Esophagus (tissue), 2 donors: ENCODE data around the gene IFIT1B. TPM values are rescaled to one million over a fixed set of nuclear protein-coding genes. Genes with fewer than 3 reads are reported as not detected.
"Not testable (repeated sequence)": the region's sequence is repeated elsewhere in the genome, so short reads cannot be mapped to it uniquely, and the experiment has no call there.

Experiments used
- H3K27ac ChIP-seq, 2 donors: one replicate each; pipeline ENCODE4 v1.5.1; 2013; ENCODE audit warnings: low read depth in 2 of 2, mild to moderate bottlenecking in 2 of 2, inconsistent platforms in 1 of 2, low read length in 1 of 2, moderate library complexity in 1 of 2
- H3K27me3 ChIP-seq, 2 donors: one replicate each; pipeline ENCODE4 v1.6.1; 2013; ENCODE audit warnings: low read length in 2 of 2, control low read depth in 1 of 2, mild to moderate bottlenecking in 1 of 2; ENCODE audit not compliant: insufficient read depth in 2 of 2, control insufficient read depth in 1 of 2
- H3K36me3 ChIP-seq, 2 donors: one replicate each; pipeline ENCODE4 v1.6.1; 2013; ENCODE audit warnings: low read length in 1 of 2; ENCODE audit not compliant: control insufficient read depth in 2 of 2, insufficient read depth in 2 of 2
- H3K4me1 ChIP-seq, 2 donors: one replicate each; pipeline ENCODE4 v1.6.1; 2013; ENCODE audit warnings: low read length in 1 of 2; ENCODE audit not compliant: control insufficient read depth in 2 of 2, insufficient read depth in 2 of 2
- H3K4me3 ChIP-seq, 2 donors: one replicate each; pipeline ENCODE4 v1.5.1; 2013; ENCODE audit warnings: low read length in 2 of 2, mild to moderate bottlenecking in 2 of 2, low read depth in 1 of 2, moderate library complexity in 1 of 2
- H3K9me3 ChIP-seq, 2 donors: one replicate each; pipeline ENCODE4 v1.6.1; 2013; ENCODE audit warnings: mild to moderate bottlenecking in 2 of 2, low read depth in 1 of 2, low read length in 1 of 2, moderate library complexity in 1 of 2; ENCODE audit not compliant: control insufficient read depth in 2 of 2, insufficient read depth in 1 of 2
- WGBS, 2 donors: extraction: QIAGEN DNeasy Blood & Tissue Kit; methylation state at CpG; one replicate each; pipeline ENCODE4 v1.1.7; 2013; 5-methylcytosine and 5-hydroxymethylcytosine counted together
- polyA plus RNA-seq, 2 donors: library from polyadenylated mRNA; stranded (reverse); fragments of 200-250 nt; gene quantifications; one replicate each; pipeline ENCODE4 v1.2.3, GENCODE V29; 2013
- donor health status: healthy with polysubstance abuse.
- donor health status: Bipolar disorder and iron deficiency.

Gene IFIT1B
- polyA plus RNA-seq, 2 donors, result not detected

DNA sequence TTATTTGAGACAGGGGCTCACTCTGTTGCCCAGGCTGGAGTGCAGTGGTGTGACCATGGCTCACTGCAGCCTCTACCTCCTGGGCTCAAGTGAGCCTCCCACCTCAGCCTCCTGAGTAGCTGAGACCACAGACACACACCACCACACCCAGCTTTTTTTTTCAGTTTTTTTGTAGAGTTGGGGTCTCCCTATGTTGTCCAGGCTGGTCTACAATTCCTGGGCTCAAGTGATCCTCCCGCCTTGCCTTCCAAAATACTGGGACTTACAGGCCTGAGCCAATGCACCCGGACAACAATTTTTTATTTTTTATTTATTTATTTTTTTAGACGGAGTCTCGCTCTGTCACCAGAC lies 13.3 kb downstream of the IFIT1B start:
- not testable (repeated sequence) for H3K4me1 ChIP-seq, H3K9me3 ChIP-seq, H3K36me3 ChIP-seq, H3K27me3 ChIP-seq, H3K27ac ChIP-seq, H3K4me3 ChIP-seq
- WGBS, 2 donors, result 94 to 98% methylated on average over 4 of the region's 4 CpGs

DNA sequence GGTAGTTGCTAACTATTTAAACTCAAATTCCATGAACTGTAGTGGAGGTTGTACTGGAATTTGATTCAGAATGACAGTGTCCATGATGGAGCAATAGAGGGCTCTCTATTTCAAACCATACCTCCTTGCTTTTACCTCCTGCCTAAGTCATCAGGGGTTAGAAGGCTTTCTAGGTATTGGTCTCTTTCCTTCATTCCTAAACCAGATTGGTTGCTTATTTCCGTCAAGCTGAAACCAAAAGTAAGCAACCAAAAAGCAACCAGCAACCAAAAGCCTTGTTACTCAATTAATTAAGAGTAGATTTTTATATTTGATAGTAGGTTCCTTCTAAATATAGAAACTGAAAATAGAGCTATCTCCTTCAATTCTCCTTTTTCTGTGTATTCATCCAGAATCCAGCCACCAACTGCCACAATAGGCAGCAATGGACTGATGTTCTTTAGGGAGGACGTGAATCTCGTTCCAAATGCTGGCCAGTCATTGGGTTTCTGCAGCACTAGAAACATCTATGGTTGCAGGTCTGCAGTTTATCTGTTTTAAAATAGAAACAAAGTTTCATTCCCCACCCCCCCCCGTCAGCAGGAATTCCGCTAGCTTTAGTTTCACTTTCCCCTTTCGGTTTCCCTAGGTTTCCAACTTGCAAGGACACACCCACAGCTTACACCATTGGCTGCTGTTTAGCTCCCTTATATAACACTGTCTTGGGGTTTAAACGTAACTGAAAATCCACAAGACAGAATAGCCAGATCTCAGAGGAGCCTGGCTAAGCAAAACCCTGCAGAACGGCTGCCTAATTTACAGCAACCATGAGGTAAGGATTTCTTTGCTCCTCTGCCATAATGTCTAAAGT lies 14.3 kb downstream of the IFIT1B start, which contains the start of gene IFIT1:
IFIT1 (plus strand) TSS at position 717 of the 850 bp plus-strand sequence; CDS start at position 807, 90 bp downstream.
- H3K4me1 ChIP-seq, result no peaks in the 10 kb centered on the region
- peak within 1 kb of the TSS; percentile 56 to 79 for H3K4me3 ChIP-seq
- H3K36me3 ChIP-seq, result no peaks in the 10 kb centered on the region
- peak within 1 kb of the TSS; percentile 81 to 86 for H3K27ac ChIP-seq
- no peaks in the 10 kb centered on the region for H3K27me3 ChIP-seq
- H3K9me3 ChIP-seq, result no peaks in the 10 kb centered on the region
- 1% methylated on average over 8 of the region's 8 CpGs for WGBS, 2 donors

DNA sequence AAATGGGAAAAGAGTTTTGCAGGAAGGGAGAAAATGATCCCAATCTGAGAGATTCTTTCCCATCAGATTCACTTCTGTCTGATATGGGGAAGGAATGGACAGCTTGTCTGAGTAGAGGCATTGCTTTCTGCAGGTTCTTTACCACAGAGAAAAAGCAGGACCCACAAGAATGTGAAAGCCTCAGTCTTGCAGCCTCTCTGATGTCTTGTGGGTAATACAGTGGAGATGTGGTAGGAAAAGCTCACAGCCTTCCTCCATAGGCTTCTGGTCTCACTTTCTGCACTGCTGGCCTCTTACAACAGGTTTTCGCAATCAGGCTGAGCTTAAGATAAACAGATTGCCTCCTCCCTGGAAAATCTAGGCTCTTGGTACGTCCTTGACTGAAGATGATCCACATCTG lies 15.1 kb downstream of the IFIT1B start:
- no peaks in the 10 kb centered on the region for H3K4me1 ChIP-seq
- H3K27ac ChIP-seq, result peak overlapping the region; percentile 47 to 58
- H3K36me3 ChIP-seq, result no peaks in the 10 kb centered on the region
- H3K27me3 ChIP-seq, result no peaks in the 10 kb centered on the region
- peak overlapping the region in 1 of 2 donors; percentile 79 for H3K4me3 ChIP-seq
- no peaks in the 10 kb centered on the region for H3K9me3 ChIP-seq
- 10 to 25% methylated on average over 2 of the region's 2 CpGs for WGBS, 2 donors

DNA sequence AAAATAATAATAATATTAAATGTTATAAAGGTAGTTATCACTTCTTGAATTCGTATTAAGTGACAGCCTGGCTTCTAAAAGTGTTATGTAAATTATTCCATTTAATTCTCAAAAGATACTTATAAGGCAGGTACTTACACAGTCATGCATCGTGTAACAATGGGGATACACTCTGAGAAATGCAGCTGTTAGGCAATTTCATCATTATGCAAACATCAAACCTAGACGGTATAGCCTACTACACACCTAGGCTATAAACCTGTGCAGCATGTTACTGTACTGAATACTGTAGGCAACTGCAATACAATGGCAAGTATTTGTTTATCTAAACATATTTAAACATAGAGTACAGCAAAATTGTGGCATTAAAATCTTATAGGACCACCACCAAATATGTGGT lies 16.0 kb downstream of the IFIT1B start:
- Histone ChIP-seq H3K4me3 (no peak overlapping the region), H3K27me3 (no peaks in the 10 kb centered on the region), H3K4me1 (no peaks in the 10 kb centered on the region), H3K9me3 (no peaks in the 10 kb centered on the region), H3K36me3 (no peaks in the 10 kb centered on the region), H3K27ac (no peak overlapping the region)
- 26 to 32% methylated on average over 3 of the region's 3 CpGs for WGBS, 2 donors

DNA sequence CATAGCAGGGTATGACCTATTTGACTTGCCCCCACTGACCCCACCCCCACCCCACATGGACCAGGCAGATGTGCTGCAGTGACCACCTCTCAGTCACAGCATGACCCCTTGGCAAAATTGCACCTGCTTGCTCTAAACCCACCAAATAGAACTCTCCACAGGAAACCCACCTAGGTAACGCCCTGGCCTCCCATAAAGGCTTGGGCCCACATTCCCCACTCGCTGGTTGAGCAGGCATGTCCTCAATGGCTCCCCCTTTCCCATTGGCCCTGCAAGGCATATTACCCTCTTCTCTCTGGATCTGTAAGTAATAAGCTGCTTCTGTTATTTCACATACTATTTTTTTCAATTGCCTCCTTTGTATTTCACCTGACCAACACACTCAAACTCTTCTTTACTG lies 17.3 kb downstream of the IFIT1B start:
- no peaks in the 10 kb centered on the region for H3K36me3 ChIP-seq
- 93 to 96% methylated on average over 2 of the region's 2 CpGs for WGBS, 2 donors
- no peak overlapping the region for H3K27ac ChIP-seq
- H3K9me3 ChIP-seq, result no peaks in the 10 kb centered on the region
- no peak overlapping the region for H3K4me3 ChIP-seq
- no peaks in the 10 kb centered on the region for H3K4me1 ChIP-seq
- H3K27me3 ChIP-seq, result no peaks in the 10 kb centered on the region

DNA sequence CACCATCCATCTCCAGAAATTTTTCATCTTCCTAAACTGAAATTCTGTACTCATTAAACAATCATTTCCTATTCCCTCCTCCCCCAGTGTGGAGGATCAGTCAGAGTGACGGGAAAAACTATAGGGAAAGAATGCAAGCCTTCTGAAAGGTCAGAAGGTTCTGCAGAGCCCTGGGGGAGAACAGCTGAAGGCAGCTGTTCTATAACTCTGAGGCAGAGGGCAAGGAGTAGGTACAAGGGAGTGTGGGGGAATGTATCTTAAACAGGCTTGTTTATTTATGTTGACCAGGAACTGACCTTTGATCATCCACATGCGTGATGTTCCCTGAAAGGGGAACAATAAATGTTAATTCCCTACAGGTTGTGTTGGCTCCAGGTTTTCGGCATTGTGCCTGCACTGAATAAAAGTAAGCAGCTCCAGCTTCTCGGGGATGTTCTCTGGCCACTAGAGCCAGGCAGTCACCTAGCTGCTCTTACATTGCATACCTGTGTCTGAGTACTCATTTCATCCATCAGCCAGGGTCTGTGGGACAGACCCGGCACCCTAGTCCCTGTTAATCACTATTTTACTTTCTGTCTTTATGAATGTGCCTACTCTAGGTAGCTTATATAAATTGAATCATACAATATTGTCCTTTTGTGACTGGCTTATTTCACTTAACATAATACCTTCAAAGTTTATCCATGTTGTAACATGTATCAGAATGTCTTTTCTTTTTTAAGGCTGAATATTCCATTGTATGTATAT lies 20.3 kb downstream of the IFIT1B start:
- 75 to 76% methylated on average over 5 of the region's 5 CpGs for WGBS, 2 donors
- Histone ChIP-seq H3K4me3 (no peak overlapping the region), H3K27me3 (no peaks in the 10 kb centered on the region), H3K27ac (no peak overlapping the region), H3K36me3 (no peaks in the 10 kb centered on the region), H3K9me3 (no peaks in the 10 kb centered on the region), H3K4me1 (no peaks in the 10 kb centered on the region)

DNA sequence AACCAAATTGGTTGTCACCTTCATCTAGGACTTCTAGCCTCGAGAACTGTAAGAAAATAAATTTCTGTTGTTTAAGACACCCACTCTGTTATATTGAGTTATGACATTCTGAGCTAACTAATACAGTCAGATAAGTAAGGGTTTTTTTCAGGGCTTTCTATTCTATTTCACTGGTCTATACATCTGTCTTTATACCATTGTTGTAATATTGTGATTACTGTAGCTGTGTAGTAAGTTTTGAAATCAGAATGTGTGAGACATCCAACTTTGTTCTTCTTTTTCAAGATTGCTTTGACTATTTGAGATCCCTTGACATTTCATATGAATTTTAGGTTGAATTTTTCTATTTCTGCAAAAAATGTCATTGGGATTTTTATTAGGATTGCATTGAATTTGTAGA lies 22.1 kb downstream of the IFIT1B start:
- 80 to 85% methylated on average over 1 of the region's 1 CpG for WGBS, 2 donors
- H3K4me3 ChIP-seq, result no peak overlapping the region
- H3K4me1 ChIP-seq, result no peaks in the 10 kb centered on the region
- no peaks in the 10 kb centered on the region for H3K36me3 ChIP-seq
- H3K9me3 ChIP-seq, result no peaks in the 10 kb centered on the region
- H3K27ac ChIP-seq, result no peak overlapping the region
- no peaks in the 10 kb centered on the region for H3K27me3 ChIP-seq

DNA sequence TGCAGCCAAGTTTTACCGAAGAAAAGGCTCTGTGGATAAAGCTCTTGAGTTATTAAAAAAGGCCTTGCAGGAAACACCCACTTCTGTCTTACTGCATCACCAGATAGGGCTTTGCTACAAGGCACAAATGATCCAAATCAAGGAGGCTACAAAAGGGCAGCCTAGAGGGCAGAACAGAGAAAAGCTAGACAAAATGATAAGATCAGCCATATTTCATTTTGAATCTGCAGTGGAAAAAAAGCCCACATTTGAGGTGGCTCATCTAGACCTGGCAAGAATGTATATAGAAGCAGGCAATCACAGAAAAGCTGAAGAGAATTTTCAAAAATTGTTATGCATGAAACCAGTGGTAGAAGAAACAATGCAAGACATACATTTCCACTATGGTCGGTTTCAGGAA lies 25.2 kb downstream of the IFIT1B start:
- no peaks in the 10 kb centered on the region for H3K36me3 ChIP-seq
- H3K4me1 ChIP-seq, result no peaks in the 10 kb centered on the region
- H3K27me3 ChIP-seq, result no peaks in the 10 kb centered on the region
- no peaks in the 10 kb centered on the region for H3K9me3 ChIP-seq
- H3K27ac ChIP-seq, result no peak overlapping the region
- no peak overlapping the region for H3K4me3 ChIP-seq
- 86 to 94% methylated on average over 2 of the region's 2 CpGs for WGBS, 2 donors

DNA sequence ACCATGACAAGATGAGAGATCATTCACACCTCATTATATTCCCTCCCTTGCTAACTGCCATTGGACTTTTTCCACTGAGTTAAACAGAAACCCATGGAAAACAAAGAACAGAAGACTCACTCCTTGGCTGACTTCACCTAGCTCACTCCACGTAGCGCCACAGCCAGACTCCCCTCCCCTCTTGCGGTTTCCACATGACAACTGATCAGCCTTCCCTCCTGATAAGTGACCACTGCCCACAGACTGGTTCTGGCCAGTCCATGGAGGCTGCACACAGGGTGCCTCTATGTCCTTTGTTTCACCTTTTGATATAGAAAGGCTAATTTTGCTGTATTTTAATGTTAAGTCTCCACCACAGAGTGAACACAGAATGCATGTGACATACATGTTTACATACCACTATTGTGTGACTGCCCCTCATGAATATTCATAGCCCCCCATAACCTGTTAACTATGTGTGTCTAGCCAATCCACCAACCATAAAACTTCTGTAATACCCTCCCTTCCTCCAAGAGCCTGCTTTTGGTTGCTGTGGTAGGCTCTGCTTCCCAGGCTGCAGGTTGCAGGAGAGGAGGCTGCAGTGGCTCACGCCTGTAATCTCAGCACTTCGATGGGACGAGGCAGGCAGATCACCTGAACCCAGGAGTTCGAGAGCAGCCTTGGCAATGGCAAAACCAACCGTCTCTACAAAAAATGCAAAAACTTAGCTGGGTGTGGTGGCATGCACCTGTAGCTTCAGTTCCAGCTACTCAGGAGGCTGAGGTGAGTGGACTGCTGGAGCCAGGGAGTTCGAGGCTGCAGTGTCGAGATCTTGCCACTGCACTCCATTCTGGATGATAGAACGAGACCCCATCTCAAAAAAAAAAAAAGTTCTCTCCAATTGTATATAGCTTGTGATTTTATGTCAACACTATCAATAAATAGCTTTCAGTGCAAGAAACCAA lies 26.5 kb downstream of the IFIT1B start:
- Histone ChIP-seq H3K4me3 (no peak overlapping the region), H3K36me3 (no peaks in the 10 kb centered on the region), H3K27ac (no peak overlapping the region), H3K9me3 (no peaks in the 10 kb centered on the region), H3K4me1 (no peaks in the 10 kb centered on the region), H3K27me3 (no peaks in the 10 kb centered on the region)
- WGBS, 2 donors, result 87 to 89% methylated on average over 11 of the region's 11 CpGs
